Daoy (cell line): ENCODE results near the gene SSBP3. TPM values are rescaled to one million over a fixed set of nuclear protein-coding genes. Genes with fewer than 3 reads are reported as not detected.
A peak's percentile ranks its signal among the peaks of the same experiment; 100 is the strongest.
"Not testable (repeated sequence)": the region's sequence is repeated elsewhere in the genome, so short reads cannot be mapped to it uniquely, and the experiment has no call there.

Experiments
- DNase-seq: peaks from one replicate; pipeline ENCODE4 v3.0.0-alpha.2; 2015; ENCODE audit warnings: low read depth
- total RNA-seq: library from RNA; depleted of rRNA; stranded (reverse); fragments of >200 nt; shearing (Covaris generic); gene quantifications from 2 replicates; pipeline ENCODE4 v1.2.3, GENCODE V29; 2014

SSBP3 gene
- total RNA-seq, 1 experiment from 2014 or later = 21.2 TPM

GRCh38 chr1:54222711-54223110 lies 183.5 kb downstream of the SSBP3 start:
- no peak for DNase-seq

GRCh38 chr1:54221867-54222484 lies 184.2 kb downstream of the SSBP3 start:
- no peak for DNase-seq

GRCh38 chr1:54221113-54221834 lies 184.9 kb downstream of the SSBP3 start:
- DNase-seq = no peak

GRCh38 chr1:54220004-54220811 lies 186.0 kb downstream of the SSBP3 start:
- peak; percentile 44 for DNase-seq

GRCh38 chr1:54219688-54220003 lies 186.5 kb downstream of the SSBP3 start:
- DNase-seq = no peak

- DNase-seq = no peak
These were observed 187.1 kb downstream of the SSBP3 start for GRCh38 chr1:54218883-54219687.

GRCh38 chr1:54215523-54215922 lies 190.7 kb downstream of the SSBP3 start:
- DNase-seq = no peak

GRCh38 chr1:54212872-54213271 lies 193.3 kb downstream of the SSBP3 start:
- no peak for DNase-seq

- not testable (repeated sequence) for DNase-seq
These were observed 198.3 kb downstream of the SSBP3 start for GRCh38 chr1:54207896-54208295.

GRCh38 chr1:54207287-54207686 lies 198.9 kb downstream of the SSBP3 start:
- DNase-seq = no peak

- DNase-seq = no peak
These were observed 202.0 kb downstream of the SSBP3 start for GRCh38 chr1:54204199-54204598.

GRCh38 chr1:54200519-54200997 lies 205.6 kb downstream of the SSBP3 start:
- no peak for DNase-seq

- peak; percentile 97 for DNase-seq
These were observed 206.3 kb downstream of the SSBP3 start, which contains the start of the genes CYB5RL and MRPL37 for GRCh38 chr1:54199765-54200518. TSS of gene CYB5RL (minus strand) at chr1:54200030. CDS start at chr1:54195616, 4,414 bp downstream. TSS of gene MRPL37 (plus strand) at chr1:54200167. CDS start at chr1:54200244, 77 bp downstream.

GRCh38 chr1:54199151-54199764 lies 206.9 kb downstream of the SSBP3 start:
- no peak for DNase-seq

GRCh38 chr1:54193453-54193852 lies 212.7 kb downstream of the SSBP3 start:
- no peak for DNase-seq

GRCh38 chr1:54191525-54191924 lies 214.7 kb downstream of the SSBP3 start:
- DNase-seq = no peak

GRCh38 chr1:54190526-54190925 lies 215.7 kb downstream of the SSBP3 start:
- no peak for DNase-seq

- no peak for DNase-seq
These were observed 217.9 kb downstream of the SSBP3 start for GRCh38 chr1:54188291-54188690.

- no peak for DNase-seq
These were observed 220.1 kb downstream of the SSBP3 start for GRCh38 chr1:54186056-54186455.

GRCh38 chr1:54180701-54181360 lies 225.4 kb downstream of the SSBP3 start:
- DNase-seq = no peak
